H1 (cell line): ENCODE measurements around the gene ZNF496.
A peak's percentile ranks its signal among the peaks of the same experiment; 100 is the strongest.

Experiments used
- CHD7 ChIP-seq: fragments of 300-600 bp; sonication (generic); IDR thresholded peaks from 2 replicates; pipeline ENCODE4 v1.7.1; 2012; ENCODE audit warnings: low read length, moderate library complexity, mild to moderate bottlenecking, inconsistent platforms; ENCODE audit not compliant: insufficient replicate concordance
- CTCF ChIP-seq, 3 experiments: IDR thresholded peaks; 1 replicate in 2 of 3; 2 replicates in 1 of 3; pipeline versions ENCODE4 v1.5.1 to v1.6.1; 2011; ENCODE audit warnings: low read length in 3 of 3, mild to moderate bottlenecking in 3 of 3, inconsistent platforms in 2 of 3, low read depth in 1 of 3, moderate library complexity in 1 of 3; ENCODE audit not compliant: insufficient read depth in 1 of 3; ENCODE audit errors: control extremely low read depth in 1 of 3
- GABPA ChIP-seq: IDR thresholded peaks from 2 replicates; pipeline ENCODE4 v1.6.1; 2011; ENCODE audit warnings: mild to moderate bottlenecking, low read length, moderate library complexity, borderline replicate concordance; ENCODE audit not compliant: insufficient read depth
- POLR2A ChIP-seq, 2 experiments: IDR thresholded peaks; 1 replicate in 1 of 2; 2 replicates in 1 of 2; pipeline ENCODE4 v1.6.1; 2011; ENCODE audit warnings: low read depth in 2 of 2, low read length in 2 of 2, mild to moderate bottlenecking in 2 of 2; ENCODE audit errors: control extremely low read depth in 1 of 2
- POLR2AphosphoS5 ChIP-seq: IDR thresholded peaks from 2 replicates; pipeline ENCODE4 v1.6.1; 2011; ENCODE audit warnings: low read depth, low read length
- SP1 ChIP-seq: IDR thresholded peaks from 2 replicates; pipeline ENCODE4 v1.6.1; 2011; ENCODE audit warnings: low read depth, low read length
- SRF ChIP-seq: IDR thresholded peaks from 2 replicates; pipeline ENCODE4 v1.6.1; 2011; ENCODE audit warnings: mild to moderate bottlenecking, low read depth, low read length, moderate library complexity

GRCh38 chr1:247299723-247300381 lies 31.8 kb downstream of the ZNF496 start:
- TF ChIP-seq CHD7 (no peak), CTCF (IDR thresholded peaks at IDR 0.05; ENCODE audit: control extremely low read depth in 1 of 3, insufficient read depth in 1 of 3, low read depth in 1 of 3, low read length in 3 of 3) (peak in 1 of 3 experiments; percentile 8; a peak in 1 of 4 replicates), POLR2A (IDR thresholded peaks at IDR 0.05; ENCODE audit: control extremely low read depth in 1 of 2, low read depth in 2 of 2, low read length in 2 of 2) (no peak), SRF (no peak), SP1 (no peak), GABPA (no peak), POLR2AphosphoS5 (no peak; the same call in 1 of the 2 replicates)
